SK-N-SH (cell line): ENCODE data around the gene TMPRSS13.

Source experiments
- CTCF ChIP-seq: fragments of 200-600 bp; sonication (generic); IDR thresholded peaks from 2 replicates; pipeline ENCODE4 v1.6.1; 2017; ENCODE audit warnings: antibody characterized with exemption, mild to moderate bottlenecking, moderate library complexity
- EZH2phosphoT487 ChIP-seq: fragments of 200-600 bp; sonication (generic); IDR thresholded peaks from 2 replicates; pipeline ENCODE4 v1.6.1; 2017; ENCODE audit warnings: low read depth, mixed run types, mild to moderate bottlenecking, antibody characterized with exemption, moderate library complexity, borderline replicate concordance
- MAX ChIP-seq: IDR thresholded peaks from 2 replicates; pipeline ENCODE4 v1.4.0; 2012; ENCODE audit warnings: low read depth
- POLR2AphosphoS5 ChIP-seq: IDR thresholded peaks from 2 replicates; pipeline ENCODE4 v1.6.1; 2012; ENCODE audit warnings: low read depth, low read length
- RAD21 ChIP-seq: IDR thresholded peaks from 2 replicates; pipeline ENCODE4 v1.6.1; 2012; ENCODE audit warnings: mild to moderate bottlenecking, low read length
- USF1 ChIP-seq: IDR thresholded peaks from 2 replicates; pipeline ENCODE4 v1.4.0; 2012; ENCODE audit warnings: low read depth, borderline replicate concordance

- TF ChIP-seq CTCF (no peak), USF1 (no peak), MAX (no peak), EZH2phosphoT487 (no peak), RAD21 (no peak), POLR2AphosphoS5 (no peak)
Observed at GRCh38 chr11:117857734-117858414, 71.3 kb downstream of the TMPRSS13 start.
